GM19455 (cell line): ENCODE data around the gene VPS51.
"Not testable (repeated sequence)": the region's sequence is repeated elsewhere in the genome, so short reads cannot be mapped to it uniquely, and the experiment has no call there.

Experiments
- ATAC-seq: cut with Tn5 transposase; IDR thresholded peaks from one replicate; pipeline ENCODE4 v1.9.1; 2021; ENCODE audit not compliant: unreplicated experiment

The VPS51 gene

GRCh38 chr11:65118097-65118837, 22.3 kb downstream of the VPS51 start:
- ATAC-seq: no peak

GRCh38 chr11:65118891-65119669, 23.1 kb downstream of the VPS51 start:
- not testable (repeated sequence) for ATAC-seq

- ATAC-seq: no peak
Observed at GRCh38 chr11:65119670-65119995, 23.6 kb downstream of the VPS51 start.

GRCh38 chr11:65120831-65121230, 24.8 kb downstream of the VPS51 start:
- no peak for ATAC-seq

- no peak for ATAC-seq
Observed at GRCh38 chr11:65121447-65121864, 25.4 kb downstream of the VPS51 start.

GRCh38 chr11:65121865-65122696, 26.1 kb downstream of the VPS51 start, which contains the start of the genes FAU and MRPL49:
Gene FAU (minus strand): TSS chr11:65122134. CDS start chr11:65121813, 321 bp downstream.
Gene MRPL49 (plus strand): TSS chr11:65122321. CDS start chr11:65122347, 26 bp downstream.
- peak; percentile 56 for ATAC-seq

GRCh38 chr11:65124480-65125196, 28.6 kb downstream of the VPS51 start:
- ATAC-seq: no peak

GRCh38 chr11:65125197-65126056, 29.4 kb downstream of the VPS51 start:
- no peak for ATAC-seq

- no peak for ATAC-seq
Observed at GRCh38 chr11:65126624-65127274, 30.7 kb downstream of the VPS51 start.

- no peak for ATAC-seq
Observed at GRCh38 chr11:65127473-65128181, 31.6 kb downstream of the VPS51 start.

- no peak for ATAC-seq
Observed at GRCh38 chr11:65128182-65129145, 32.5 kb downstream of the VPS51 start.

GRCh38 chr11:65129649-65130441, 33.8 kb downstream of the VPS51 start:
- no peak for ATAC-seq

GRCh38 chr11:65130631-65131416, 34.8 kb downstream of the VPS51 start:
- no peak for ATAC-seq

- no peak for ATAC-seq
Observed at GRCh38 chr11:65131417-65131776, 35.4 kb downstream of the VPS51 start.

GRCh38 chr11:65131895-65132237, 35.9 kb downstream of the VPS51 start:
- no peak for ATAC-seq
